K562 (cell line): ENCODE results near the gene SDHAF3. TPM values are rescaled to one million over a fixed set of nuclear protein-coding genes. Genes with fewer than 3 reads are reported as not detected.

ENCODE experiments used
- ATAC-seq: fragments of 200-7000 bp; cut with Tn5 transposase; 3 replicates; pipeline ENCODE4 v1.9.1; 2020; ENCODE audit warnings: moderate library complexity
- BruUV-seq: library from RNA; stranded (reverse); fragments of 400-500 nt; replicated peaks from 2 replicates; lab custom pipeline; 2021; lab: Mats Ljungman, UMichigan
- CTCF ChIA-PET: fragments of 300-600 bp; formaldehyde crosslinking; extraction: SDS; loops from one replicate; lab custom pipeline; 2021; ENCODE audit warnings: low intra/inter-chr PET ratio; lab: Yijun Ruan, JAX
- POLR2A ChIA-PET: fragments of 300-600, 350-650 bp; sonication (Branson Sonifier 250); formaldehyde crosslinking; extraction: SDS; loops from one replicate; lab custom pipeline; 2021; ENCODE audit warnings: antibody characterized with exemption, inconsistent platforms; lab: Yijun Ruan, JAX
- DNase-seq, 4 experiments: peaks; one replicate each; pipeline versions ENCODE4 v3.0.0 to v3.0.0-alpha.2; 2011 to 2018; ENCODE audit warnings: low spot score in 3 of 4, mixed read lengths in 3 of 4; ENCODE audit errors: extremely low read depth in 1 of 4
- FAIRE-seq: peaks from 2 replicates; lab custom pipeline; 2011; peaks lifted over from hg19 to GRCh38; lab: Jason Lieb, UNC
- H2AFZ ChIP-seq: 2 replicates; pipeline ENCODE4 v1.6.0; 2011; ENCODE audit warnings: low read depth, low read length, control low read depth, inconsistent platforms
- H3K27ac ChIP-seq: fragments of 200-600 bp; 3 replicates; pipeline ENCODE4 v1.8.0; 2011; ENCODE audit warnings: low read depth, mild to moderate bottlenecking, control low read depth, inconsistent platforms, low read length, moderate library complexity, mixed read lengths; ENCODE audit errors: extremely low read depth
- H3K27me3 ChIP-seq, 2 experiments: fragments of 300-600 bp in 1 of 2; 2 replicates in 1 of 2; 3 replicates in 1 of 2; pipeline versions ENCODE4 v1.6.0 to v1.8.0; 2011; ENCODE audit warnings: inconsistent platforms in 2 of 2, low read length in 2 of 2, mild to moderate bottlenecking in 1 of 2, mixed read lengths in 1 of 2, moderate library complexity in 1 of 2; ENCODE audit not compliant: control insufficient read depth in 2 of 2, insufficient read depth in 2 of 2
- H3K36me3 ChIP-seq: fragments of 300-600 bp; 3 replicates; pipeline ENCODE4 v1.8.0; 2011; ENCODE audit warnings: mild to moderate bottlenecking, low read length, inconsistent platforms; ENCODE audit not compliant: control insufficient read depth, insufficient read depth
- H3K4me1 ChIP-seq, 2 experiments: fragments of 200-600 bp in 1 of 2; replicated peaks in 1 of 2; 2 replicates in 1 of 2; 3 replicates in 1 of 2; pipeline versions ENCODE4 v1.5.1 to v1.8.0; 2011; ENCODE audit warnings: inconsistent platforms in 2 of 2, low read length in 2 of 2, mild to moderate bottlenecking in 1 of 2, mixed read lengths in 1 of 2, moderate library complexity in 1 of 2; ENCODE audit not compliant: control insufficient read depth in 2 of 2, insufficient read depth in 2 of 2
- H3K4me2 ChIP-seq: 2 replicates; pipeline ENCODE4 v1.6.1; 2011; ENCODE audit warnings: low read length, control low read depth, inconsistent platforms, mixed read lengths; ENCODE audit not compliant: insufficient read depth
- H3K4me3 ChIP-seq: fragments of 200-600 bp; sonication (generic), shearing (Covaris generic); 2 replicates; pipeline ENCODE4 v1.5.1; 2016; ENCODE audit warnings: control low read depth, inconsistent platforms
- H3K79me2 ChIP-seq: fragments of 200-600 bp; 3 replicates; pipeline ENCODE4 v1.8.0; 2011; ENCODE audit warnings: low read length, inconsistent platforms; ENCODE audit not compliant: control insufficient read depth, insufficient read depth
- H3K9ac ChIP-seq, 2 experiments: 2 replicates each; pipeline versions ENCODE4 v1.6.0 to v1.6.1; 2011; ENCODE audit warnings: low read depth in 2 of 2, low read length in 2 of 2, control low read depth in 1 of 2, inconsistent platforms in 1 of 2, mild to moderate bottlenecking in 1 of 2, mixed read lengths in 1 of 2; ENCODE audit not compliant: insufficient read depth in 1 of 2
- H3K9me1 ChIP-seq: one replicate; pipeline ENCODE4 v1.6.0; 2011; ENCODE audit warnings: inconsistent platforms, mild to moderate bottlenecking, low read length, moderate library complexity; ENCODE audit not compliant: control insufficient read depth, insufficient read depth
- H3K9me3 ChIP-seq: replicated peaks from 2 replicates; pipeline ENCODE4 v1.5.1; 2011; ENCODE audit warnings: low read depth, low read length, inconsistent platforms; ENCODE audit not compliant: control insufficient read depth, insufficient read depth
- H4K20me1 ChIP-seq: replicated peaks from 2 replicates; pipeline ENCODE4 v1.6.1; 2011; ENCODE audit warnings: low read length, inconsistent platforms, mixed read lengths; ENCODE audit not compliant: control insufficient read depth, insufficient read depth
- ATF7 ChIP-seq: fragments of 450-650 bp; IDR thresholded peaks from 2 replicates; pipeline ENCODE4 v1.7.1; 2014; ENCODE audit warnings: mild to moderate bottlenecking, moderate library complexity
- DEAF1 ChIP-seq: fragments of 450-650 bp; formaldehyde crosslinking; IDR thresholded peaks from 2 replicates; pipeline ENCODE4 v1.4.0; 2020; ENCODE audit warnings: mild to moderate bottlenecking, moderate library complexity
- DPF2 ChIP-seq: fragments of 450-650 bp; IDR thresholded peaks from 2 replicates; pipeline ENCODE4 v1.6.1; 2016
- NR4A1 ChIP-seq, 2 experiments: fragments of 250-450 bp in 1 of 2; fragments of 450-650 bp in 1 of 2; sonication (Bioruptor Pico) in 1 of 2; IDR thresholded peaks; 2 replicates each; pipeline versions ENCODE4 v1.4.0 to v1.6.1; 2016 to 2020; ENCODE audit warnings: mild to moderate bottlenecking in 2 of 2, missing compliant biosample characterization in 1 of 2, missing genetic modification characterization in 1 of 2, moderate library complexity in 1 of 2
- RNF219 ChIP-seq: fragments of 250-450 bp; sonication (Bioruptor Pico); IDR thresholded peaks from 2 replicates; pipeline ENCODE4 v1.5.0; 2022; ENCODE audit warnings: mild to moderate bottlenecking
- VEZF1 ChIP-seq: fragments of 200-800 bp; sonication (Bioruptor generic); IDR thresholded peaks from 2 replicates; pipeline ENCODE4 v1.6.1; 2017; ENCODE audit warnings: missing genetic modification characterization, missing compliant biosample characterization
- ZBTB17 ChIP-seq: fragments of 450-650 bp; formaldehyde crosslinking; IDR thresholded peaks from 2 replicates; pipeline ENCODE4 v1.4.0; 2020; ENCODE audit warnings: mild to moderate bottlenecking
- WGBS: fragments of 100-300 bp; shearing (Covaris generic); methylation state at CpG from one replicate; pipeline ENCODE4 v1.1.6; 2016; ENCODE audit warnings: low coverage, mixed read lengths; ENCODE audit not compliant: insufficient coverage; ENCODE audit errors: missing lambda C conversion rate; 5-methylcytosine and 5-hydroxymethylcytosine counted together
- in situ Hi-C: fragments of 300-500 bp; cut with MboI; formaldehyde crosslinking; loops from 4 replicates; pipeline ENCODE4 v1.15.0; 2018; ENCODE audit warnings: inconsistent platforms, mixed read lengths
- intact Hi-C: fragments of 100-400 bp; cut with micrococcal nuclease; formaldehyde crosslinking; loops from 2 replicates; pipeline ENCODE4 v1.14.2; 2022
- polyA plus RNA-seq, 8 experiments: library from polyadenylated mRNA; depleted of rRNA in 4 of 8; stranded (reverse) in 5 of 8; unstranded in 3 of 8; fragments of >200 nt; fragmentation: Nextera tagmentation in 2 of 8; fragmentation: Illumina TruSeq in 1 of 8; extraction: Ambion mirVana in 2 of 8; extraction: Trizol in 1 of 8; gene quantifications; 2 replicates each; pipeline versions ENCODE4 v1.2.1 to v1.2.3, GENCODE V29; 2011 to 2014; ENCODE audit warnings: inconsistent platforms in 1 of 8, missing spikeins in 1 of 8
- total RNA-seq, 7 experiments: library from RNA; depleted of rRNA in 6 of 7; stranded (reverse); fragments of >200 nt in 6 of 7; fragmentation: Illumina TruSeq in 2 of 7; extraction: Trizol in 2 of 7; gene quantifications; 2 replicates each; pipeline versions ENCODE4 v1.2.1 to v1.2.3, GENCODE V29; 2011 to 2021; ENCODE audit warnings: low replicate concordance in 1 of 7

SDHAF3 gene
- total and polyA plus RNA-seq, 9 of the 15 experiments (the other 6 are each of a cell fraction or from before 2014, with no cell fraction given) = 51.5 to 403 (median 145) TPM

GRCh38 chr7:97179454-97180104, 62.1 kb downstream of the SDHAF3 start:
- in situ Hi-C loops = no loop called here
- ChIA-PET POLR2A (no interaction called here), CTCF (interaction anchor here (0.6 to 3.6 kb wide), 4 partner anchors 34 to 79 kb away, joined by 3 to 34 read pairs (median 4); no protein-coding TSS in a partner anchor)
- no peaks in the 10 kb centered on the region for H3K9me3 ChIP-seq
- no peak overlapping the region for H3K27ac ChIP-seq
- no peaks in the 10 kb centered on the region for H4K20me1 ChIP-seq
- peak; percentile 71 to 80 (median 76) for DNase-seq
- H3K4me2 ChIP-seq = no peak overlapping the region
- H3K27me3 ChIP-seq = no peaks in the 10 kb centered on the region
- no peak overlapping the region for H3K9ac ChIP-seq
- 6% methylated on average over 2 of the region's 2 CpGs for WGBS
- FAIRE-seq = peak; percentile 85
- H3K79me2 ChIP-seq = peaks cover 39% of the 10 kb centered on the region
- no TSS peak for BruUV-seq
- intact Hi-C loops = loop anchor here (1.0 kb wide), 3 partner anchors 34 to 75 kb away; partner anchors contain the start of gene SDHAF3
- H3K4me3 ChIP-seq = no peak overlapping the region
- peaks cover 35% of the 10 kb centered on the region for H3K36me3 ChIP-seq
- no peak overlapping the region for H2AFZ ChIP-seq
- no peaks in the 10 kb centered on the region for H3K4me1 ChIP-seq
- peak; percentile 96 for ATAC-seq
- no peaks in the 10 kb centered on the region for H3K9me1 ChIP-seq
- TF ChIP-seq NR4A1 (CRISPR knock-in tag; IDR thresholded peaks at IDR 0.05) (no peak), NR4A1 (tag; IDR thresholded peaks at IDR 0.05) (no peak), DEAF1 (0 out of 2 replicates have a peak, but pooled peaks have one; percentile 32), ZBTB17 (CRISPR knock-in tag) (no peak), VEZF1 (CRISPR knock-in tag) (peak; percentile 87), ATF7 (no peak), DPF2 (0 out of 2 replicates have a peak, but pooled peaks have one; percentile 17), RNF219 (CRISPR knock-in tag) (no peak)
